Astrocyte of the spinal cord (primary cell): ENCODE data around the gene DOCK4.

Experiments
- DNase-seq: peaks from one replicate; pipeline ENCODE4 v3.0.0; 2011; ENCODE audit warnings: low read depth, low spot score
- H3K4me3 ChIP-seq: 2 replicates; pipeline ENCODE4 v1.5.1; 2011; ENCODE audit warnings: low read depth, mild to moderate bottlenecking, low read length, moderate library complexity
- in situ Hi-C: cut with HindIII; loops from 2 replicates; pipeline ENCODE4 v1.10.0; 2017; ENCODE audit warnings: low sequenced_read_pairs
- TF ChIP-seq, protein P1 (sequence below): IDR thresholded peaks from 2 replicates; pipeline ENCODE4 v1.5.1; 2012; ENCODE audit warnings: low read depth, mild to moderate bottlenecking, low read length, inconsistent platforms

DOCK4 gene

DNA sequence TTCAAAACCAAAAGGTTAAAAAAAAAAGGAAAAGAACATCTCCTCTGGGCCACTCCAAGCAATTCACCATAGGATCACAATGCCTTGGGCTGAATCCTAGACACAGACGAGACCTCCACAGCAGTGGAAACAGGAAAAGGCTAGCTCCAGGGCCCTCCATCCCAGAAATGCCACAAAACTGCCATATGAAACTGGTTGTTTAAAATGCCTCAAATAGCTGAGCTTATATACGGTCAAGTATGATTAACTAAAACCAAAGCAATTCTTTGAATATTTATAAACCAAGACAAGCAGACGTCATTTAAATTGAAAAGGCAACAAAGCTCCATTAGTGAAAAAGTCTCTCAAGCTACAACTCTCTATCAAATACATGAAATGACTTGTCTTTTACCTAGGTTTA lies 63.1 kb downstream of the DOCK4 start:
- TF ChIP-seq, protein P1, sequence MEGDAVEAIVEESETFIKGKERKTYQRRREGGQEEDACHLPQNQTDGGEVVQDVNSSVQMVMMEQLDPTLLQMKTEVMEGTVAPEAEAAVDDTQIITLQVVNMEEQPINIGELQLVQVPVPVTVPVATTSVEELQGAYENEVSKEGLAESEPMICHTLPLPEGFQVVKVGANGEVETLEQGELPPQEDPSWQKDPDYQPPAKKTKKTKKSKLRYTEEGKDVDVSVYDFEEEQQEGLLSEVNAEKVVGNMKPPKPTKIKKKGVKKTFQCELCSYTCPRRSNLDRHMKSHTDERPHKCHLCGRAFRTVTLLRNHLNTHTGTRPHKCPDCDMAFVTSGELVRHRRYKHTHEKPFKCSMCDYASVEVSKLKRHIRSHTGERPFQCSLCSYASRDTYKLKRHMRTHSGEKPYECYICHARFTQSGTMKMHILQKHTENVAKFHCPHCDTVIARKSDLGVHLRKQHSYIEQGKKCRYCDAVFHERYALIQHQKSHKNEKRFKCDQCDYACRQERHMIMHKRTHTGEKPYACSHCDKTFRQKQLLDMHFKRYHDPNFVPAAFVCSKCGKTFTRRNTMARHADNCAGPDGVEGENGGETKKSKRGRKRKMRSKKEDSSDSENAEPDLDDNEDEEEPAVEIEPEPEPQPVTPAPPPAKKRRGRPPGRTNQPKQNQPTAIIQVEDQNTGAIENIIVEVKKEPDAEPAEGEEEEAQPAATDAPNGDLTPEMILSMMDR, result no peak
- DNase-seq, result no peak
- H3K4me3 ChIP-seq, result no peak overlapping the region
- in situ Hi-C loops, result no loop called here

DNA sequence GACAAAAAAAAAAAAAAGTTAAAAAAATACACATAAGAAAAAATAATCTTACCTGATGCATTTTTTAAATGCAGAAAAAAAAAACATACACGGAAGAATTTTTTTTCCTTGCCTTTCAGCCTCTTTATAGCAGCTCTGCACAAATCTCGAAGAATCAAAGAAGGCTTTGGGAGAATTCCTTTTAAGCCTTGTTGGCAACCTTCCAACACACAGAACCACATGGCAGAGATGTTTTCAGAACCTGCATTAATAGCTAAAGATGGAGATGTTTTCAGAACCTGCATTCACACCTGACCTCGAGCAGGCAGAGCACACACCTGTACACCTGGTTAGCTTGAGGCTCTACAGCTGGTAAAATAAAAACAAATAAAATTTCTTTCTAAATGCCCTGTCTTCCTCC lies 65.6 kb downstream of the DOCK4 start:
- no peak for DNase-seq
- TF ChIP-seq, protein P1, result no peak
- in situ Hi-C loops, result no loop called here
- H3K4me3 ChIP-seq, result no peak overlapping the region

DNA sequence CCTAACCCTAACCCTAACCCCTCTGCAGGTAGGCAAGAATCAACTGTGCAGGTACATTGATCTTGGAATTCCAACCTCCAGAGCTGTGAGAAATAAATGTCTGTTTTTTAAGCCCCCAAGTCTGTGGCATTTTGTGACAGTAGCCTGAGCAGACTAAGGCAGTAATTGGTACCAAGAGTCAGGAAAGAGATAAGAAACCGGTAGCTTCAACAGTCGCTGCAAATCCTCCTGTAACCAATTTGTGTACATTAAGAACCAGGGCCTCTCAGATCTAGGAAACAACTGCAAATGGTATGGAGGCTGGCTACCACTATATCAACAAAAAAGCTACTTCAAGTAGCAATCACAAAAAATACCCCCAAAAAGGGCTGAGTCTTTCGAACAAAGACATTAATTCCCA lies 67.3 kb downstream of the DOCK4 start:
- TF ChIP-seq, protein P1, result no peak
- no peak overlapping the region for H3K4me3 ChIP-seq
- no peak for DNase-seq
- in situ Hi-C loops, result no loop called here

DNA sequence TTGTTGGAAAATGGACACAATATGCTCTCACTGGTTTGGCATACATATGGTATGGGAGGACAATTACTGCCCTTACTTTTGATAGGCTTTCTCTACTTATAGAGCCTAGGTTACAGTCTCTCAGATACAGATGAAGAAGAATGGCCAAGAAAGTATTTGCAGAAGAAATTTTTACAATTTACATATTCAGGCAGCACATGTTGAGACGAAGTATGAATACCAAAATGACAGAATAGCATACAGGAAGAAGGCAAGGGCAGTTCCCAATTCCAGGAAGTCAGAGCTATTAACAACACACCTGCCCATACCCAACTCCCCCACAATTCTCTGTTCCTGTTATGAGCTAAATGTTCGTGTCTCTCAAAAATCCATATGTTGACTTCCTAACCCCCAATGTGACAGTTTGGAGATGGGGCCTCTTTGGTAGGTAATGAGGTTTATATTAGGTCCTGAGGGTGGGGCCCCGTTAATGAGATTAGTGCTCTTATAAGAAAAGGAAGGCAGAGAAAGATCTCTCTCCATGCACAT lies 67.8 kb downstream of the DOCK4 start:
- no peak for DNase-seq
- in situ Hi-C loops, result no loop called here
- no peak overlapping the region for H3K4me3 ChIP-seq
- TF ChIP-seq, protein P1, result no peak

DNA sequence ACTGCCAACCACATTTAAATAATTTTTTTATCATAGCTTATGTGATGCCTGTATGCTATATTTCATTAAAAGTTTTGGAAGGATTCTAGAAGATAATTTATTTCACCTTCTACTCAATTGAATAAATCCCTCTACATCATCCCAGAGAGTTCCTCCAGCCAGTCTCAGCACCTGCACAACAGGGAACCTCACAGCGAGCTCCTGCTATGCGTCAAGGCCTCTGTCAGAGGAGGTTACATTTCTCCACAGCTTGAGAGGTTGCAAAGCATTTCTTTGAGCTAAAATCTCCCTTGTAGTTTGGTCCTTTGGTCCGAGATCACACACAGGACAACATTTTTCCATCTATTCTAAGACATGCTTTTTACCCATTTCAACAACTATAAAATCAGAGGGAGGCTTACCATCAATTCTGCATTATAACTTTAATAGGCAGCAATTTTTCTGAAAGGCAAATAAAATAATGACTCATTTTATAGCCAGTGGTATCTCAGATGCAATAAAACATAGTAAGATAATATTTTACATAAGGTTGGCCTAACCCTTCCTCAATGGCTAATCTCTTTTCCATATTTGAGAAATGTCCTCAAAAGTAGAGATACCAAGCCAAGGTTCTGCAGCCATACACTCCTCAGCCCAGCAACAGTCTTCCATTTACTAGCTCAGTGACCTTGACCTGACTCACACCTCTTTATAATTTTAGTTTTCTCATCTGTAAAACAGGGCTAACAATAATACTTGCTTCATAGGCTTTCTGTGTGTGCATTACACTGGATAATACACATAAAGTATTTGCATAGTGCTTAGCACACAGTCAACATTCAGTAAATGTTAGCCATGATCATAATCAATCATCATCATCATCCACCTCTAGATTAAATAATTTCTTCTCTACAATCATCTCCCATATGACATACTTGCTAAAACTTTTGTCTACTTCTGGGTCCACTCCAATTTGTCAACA lies 68.8 kb downstream of the DOCK4 start:
- TF ChIP-seq, protein P1, result no peak
- in situ Hi-C loops, result no loop called here
- no peak for DNase-seq
- H3K4me3 ChIP-seq, result no peak overlapping the region

DNA sequence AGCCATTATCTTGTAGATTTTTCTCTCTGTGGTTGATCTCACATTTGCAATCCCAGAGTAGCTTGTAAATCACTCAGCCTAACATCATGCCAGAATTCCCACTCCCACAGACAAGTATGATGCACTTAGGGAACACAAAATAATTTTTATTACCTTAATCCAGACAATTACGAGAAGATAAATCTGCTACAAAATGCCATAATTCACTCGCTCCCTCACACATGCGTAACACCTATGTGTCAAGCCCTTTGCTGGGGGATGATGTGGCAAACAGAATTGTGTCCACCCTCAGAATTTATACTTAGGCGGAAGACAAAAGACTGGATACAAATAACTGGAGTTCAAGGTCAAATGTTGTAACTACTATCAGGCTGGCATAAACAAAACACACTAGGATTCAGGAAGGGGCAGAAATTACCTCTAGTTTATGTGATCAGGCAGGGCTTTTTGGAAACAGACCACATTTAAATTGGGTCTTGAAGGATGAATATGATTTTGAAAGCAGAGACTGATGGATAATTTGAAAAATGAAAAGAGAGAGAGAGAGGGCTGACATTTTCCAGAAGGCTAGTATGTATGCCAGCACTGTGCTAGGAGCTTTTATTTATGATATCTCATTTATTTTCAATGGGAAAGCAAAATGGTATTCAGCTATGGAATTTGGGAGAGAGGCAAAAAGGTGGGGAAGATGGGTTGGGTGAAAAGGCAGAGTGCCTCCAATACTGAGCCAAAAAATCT lies 69.8 kb downstream of the DOCK4 start:
- in situ Hi-C loops, result no loop called here
- TF ChIP-seq, protein P1, result no peak
- no peak for DNase-seq

More for the DNA sequence above, 69.8 kb downstream of the DOCK4 start:
- no peak overlapping the region for H3K4me3 ChIP-seq
